GM12878 (cell line): ENCODE measurements around the gene PDZRN4. TPM values are rescaled to one million over a fixed set of nuclear protein-coding genes. Genes with fewer than 3 reads are reported as not detected.

ENCODE experiments used
- ATAC-seq: fragments of 200-7000 bp; cut with Tn5 transposase; 3 replicates; pipeline ENCODE4 v1.9.1; 2020; ENCODE audit warnings: mild to moderate bottlenecking, moderate library complexity
- BruUV-seq: library from RNA; stranded (reverse); fragments of 400-500 nt; replicated peaks from 2 replicates; lab custom pipeline; 2021; lab: Mats Ljungman, UMichigan
- CTCF ChIA-PET: fragments of 300-600 bp; sonication (Branson Sonifier 250); formaldehyde crosslinking; extraction: SDS; loops from one replicate; lab custom pipeline; 2021; ENCODE audit warnings: inconsistent platforms; lab: Yijun Ruan, JAX
- POLR2A ChIA-PET: fragments of 350-600 bp; formaldehyde crosslinking; extraction: SDS; loops from one replicate; lab custom pipeline; 2021; ENCODE audit warnings: inconsistent platforms; lab: Charles Lee
- RAD21 ChIA-PET: fragments of 300-600 bp; sonication (Branson Sonifier 250); formaldehyde crosslinking; loops from one replicate; lab custom pipeline; 2023; ENCODE audit warnings: antibody characterized with exemption; ENCODE audit not compliant: unreplicated experiment; lab: Charles Lee
- SMC1A ChIA-PET: fragments of 300-600 bp; sonication (Branson Sonifier 250); formaldehyde crosslinking; loops from one replicate; lab custom pipeline; 2023; ENCODE audit not compliant: unreplicated experiment, uncharacterized antibody; lab: Charles Lee
- DNase-seq: peaks from one replicate; pipeline ENCODE4 v3.0.0-alpha.2; 2011; ENCODE audit warnings: low read depth, low spot score
- FAIRE-seq: peaks from 3 replicates; lab custom pipeline; 2011; peaks lifted over from hg19 to GRCh38; lab: Jason Lieb, UNC
- H2AFZ ChIP-seq: 2 replicates; pipeline ENCODE4 v1.6.0; 2011; ENCODE audit warnings: low read depth, low read length, control low read depth; ENCODE audit not compliant: control insufficient read depth
- H3K27ac ChIP-seq: 2 replicates; pipeline ENCODE4 v1.5.1; 2011; ENCODE audit warnings: control low read depth; ENCODE audit not compliant: control insufficient read depth, insufficient read depth
- H3K27me3 ChIP-seq, 2 experiments: replicated peaks in 1 of 2; 2 replicates each; pipeline versions ENCODE4 v1.6.0 to v1.6.1; 2011; ENCODE audit warnings: low read length in 1 of 2; ENCODE audit not compliant: control insufficient read depth in 2 of 2, insufficient read depth in 2 of 2
- H3K36me3 ChIP-seq, 2 experiments: 2 replicates each; pipeline ENCODE4 v1.5.1; 2011; ENCODE audit warnings: low read length in 1 of 2; ENCODE audit not compliant: control insufficient read depth in 2 of 2, insufficient read depth in 2 of 2
- H3K4me1 ChIP-seq: 2 replicates; pipeline ENCODE4 v1.6.1; 2011; ENCODE audit warnings: mild to moderate bottlenecking, low read length, moderate library complexity, mixed read lengths; ENCODE audit not compliant: control insufficient read depth, insufficient read depth
- H3K4me2 ChIP-seq: 2 replicates; pipeline ENCODE4 v1.6.0; 2011; ENCODE audit warnings: control low read depth; ENCODE audit not compliant: control insufficient read depth, insufficient read depth
- H3K4me3 ChIP-seq: fragments of 200-600 bp; sonication (generic); 2 replicates; pipeline ENCODE4 v1.5.1; 2016
- H3K79me2 ChIP-seq: 2 replicates; pipeline ENCODE4 v1.6.0; 2011; ENCODE audit warnings: low read length; ENCODE audit not compliant: control insufficient read depth, insufficient read depth
- H3K9ac ChIP-seq: 2 replicates; pipeline ENCODE4 v1.8.0; 2011; ENCODE audit warnings: low read length, control low read depth, mixed read lengths; ENCODE audit not compliant: control insufficient read depth, insufficient read depth
- H3K9me3 ChIP-seq: replicated peaks from 3 replicates; pipeline ENCODE4 v1.5.1; 2011; ENCODE audit warnings: mild to moderate bottlenecking, low read length; ENCODE audit not compliant: control insufficient read depth, insufficient read depth
- H4K20me1 ChIP-seq: 2 replicates; pipeline ENCODE4 v1.6.0; 2011; ENCODE audit not compliant: control insufficient read depth, insufficient read depth
- CEBPZ ChIP-seq: fragments of 150-350 bp; IDR thresholded peaks from 2 replicates; pipeline ENCODE4 v1.6.1; 2016; ENCODE audit warnings: low read depth, low read length
- PBX3 ChIP-seq: IDR thresholded peaks from 2 replicates; pipeline ENCODE4 v1.6.1; 2011; ENCODE audit warnings: mild to moderate bottlenecking, low read depth, low read length, moderate library complexity; ENCODE audit not compliant: insufficient replicate concordance
- SP1 ChIP-seq: IDR thresholded peaks from one replicate; pipeline ENCODE4 v1.6.1; 2011; ENCODE audit warnings: low read depth, low read length
- TAF1 ChIP-seq: IDR thresholded peaks from 2 replicates; pipeline ENCODE4 v1.6.1; 2011; ENCODE audit warnings: mild to moderate bottlenecking, low read depth, low read length, borderline replicate concordance
- WGBS: methylation state at CpG from one replicate; pipeline ENCODE4 v1.1.6; 2016; ENCODE audit warnings: low lambda C conversion rate; ENCODE audit not compliant: insufficient replicate concordance, insufficient coverage; ENCODE audit errors: missing lambda C conversion rate; 5-methylcytosine and 5-hydroxymethylcytosine counted together
- in situ Hi-C: fragments of 300-500 bp; cut with MboI; formaldehyde crosslinking; loops from 9 replicates; pipeline ENCODE4 v1.14.3; 2018; ENCODE audit warnings: mixed read lengths
- intact Hi-C: fragments of 100-400 bp; cut with micrococcal nuclease; formaldehyde crosslinking; loops from one replicate; pipeline ENCODE4 v1.14.2; 2022; ENCODE audit not compliant: unreplicated experiment
- polyA plus RNA-seq, 11 experiments: library from polyadenylated mRNA; depleted of rRNA in 4 of 11; unstranded in 6 of 11; stranded (reverse) in 5 of 11; fragments of >200 nt; fragmentation: Nextera tagmentation in 4 of 11; fragmentation: Illumina TruSeq in 1 of 11; extraction: Ambion mirVana in 4 of 11; extraction: Trizol in 1 of 11; gene quantifications; 1 replicate in 1 of 11; 2 replicates in 10 of 11; pipeline versions ENCODE4 v1.2.1 to v1.2.3, GENCODE V29; 2011 to 2016; ENCODE audit warnings: inconsistent platforms in 2 of 11, missing spikeins in 2 of 11, low read depth in 1 of 11
- total RNA-seq, 4 experiments: library from RNA; depleted of rRNA in 3 of 4; stranded (reverse); fragments of >200 nt in 3 of 4; fragmentation: Illumina TruSeq in 1 of 4; extraction: Trizol in 1 of 4; gene quantifications; 2 replicates each; pipeline versions ENCODE4 v1.2.1 to v1.2.3, GENCODE V29; 2013 to 2021
- TF ChIP-seq, protein P1 (sequence below): IDR thresholded peaks from 2 replicates; pipeline ENCODE4 v1.6.1; 2012; ENCODE audit warnings: low read depth, low read length, improper control_type of control experiment
- TF ChIP-seq, protein P2 (sequence below): fragments of 450-650 bp; IDR thresholded peaks from 2 replicates; pipeline ENCODE4 v1.6.1; 2014; ENCODE audit warnings: mild to moderate bottlenecking

Gene PDZRN4
- total and polyA plus RNA-seq, 10 of the 15 experiments (the other 5 are each of a cell fraction or from before 2014, with no cell fraction given), result 0.03 TPM; not detected in 9

- TF ChIP-seq, protein P1, sequence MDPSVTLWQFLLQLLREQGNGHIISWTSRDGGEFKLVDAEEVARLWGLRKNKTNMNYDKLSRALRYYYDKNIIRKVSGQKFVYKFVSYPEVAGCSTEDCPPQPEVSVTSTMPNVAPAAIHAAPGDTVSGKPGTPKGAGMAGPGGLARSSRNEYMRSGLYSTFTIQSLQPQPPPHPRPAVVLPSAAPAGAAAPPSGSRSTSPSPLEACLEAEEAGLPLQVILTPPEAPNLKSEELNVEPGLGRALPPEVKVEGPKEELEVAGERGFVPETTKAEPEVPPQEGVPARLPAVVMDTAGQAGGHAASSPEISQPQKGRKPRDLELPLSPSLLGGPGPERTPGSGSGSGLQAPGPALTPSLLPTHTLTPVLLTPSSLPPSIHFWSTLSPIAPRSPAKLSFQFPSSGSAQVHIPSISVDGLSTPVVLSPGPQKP, result no peak
- TF ChIP-seq TAF1, result no peak
- TF ChIP-seq, protein P2, sequence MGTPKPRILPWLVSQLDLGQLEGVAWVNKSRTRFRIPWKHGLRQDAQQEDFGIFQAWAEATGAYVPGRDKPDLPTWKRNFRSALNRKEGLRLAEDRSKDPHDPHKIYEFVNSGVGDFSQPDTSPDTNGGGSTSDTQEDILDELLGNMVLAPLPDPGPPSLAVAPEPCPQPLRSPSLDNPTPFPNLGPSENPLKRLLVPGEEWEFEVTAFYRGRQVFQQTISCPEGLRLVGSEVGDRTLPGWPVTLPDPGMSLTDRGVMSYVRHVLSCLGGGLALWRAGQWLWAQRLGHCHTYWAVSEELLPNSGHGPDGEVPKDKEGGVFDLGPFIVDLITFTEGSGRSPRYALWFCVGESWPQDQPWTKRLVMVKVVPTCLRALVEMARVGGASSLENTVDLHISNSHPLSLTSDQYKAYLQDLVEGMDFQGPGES, result no peak
These were observed 327.8 kb downstream of the PDZRN4 start (continued) for GRCh38 chr12:41515953-41516352.

DNA sequence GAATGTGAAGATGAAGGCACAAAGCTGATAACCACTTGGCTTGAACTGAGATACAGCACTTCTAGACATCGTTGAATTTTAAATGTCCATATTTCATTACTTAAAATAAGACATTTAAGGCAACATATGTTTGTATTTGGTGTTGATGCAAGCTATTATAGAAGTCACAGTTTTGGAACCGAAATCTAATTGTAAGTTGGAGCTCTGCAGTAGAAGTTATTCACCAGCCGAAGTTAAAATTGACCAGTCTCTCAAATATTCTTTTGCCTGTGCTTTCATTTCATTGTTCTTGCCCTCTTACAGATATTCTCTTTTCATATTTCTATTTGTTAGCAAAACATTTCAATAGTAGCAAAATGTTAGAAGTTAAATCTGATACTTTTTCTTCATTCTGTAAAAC, 332.7 kb downstream of the PDZRN4 start:
- RAD21 ChIA-PET, result no interaction called here

More for the DNA sequence above, 332.7 kb downstream of the PDZRN4 start:
- no peak for FAIRE-seq
- Histone ChIP-seq H3K4me1 (no peaks in the 10 kb centered on the region), H4K20me1 (no peaks in the 10 kb centered on the region), H3K4me2 (no peak overlapping the region), H3K9ac (no peak overlapping the region), H3K9me3 (no peaks in the 10 kb centered on the region), H3K79me2 (no peaks in the 10 kb centered on the region), H3K27ac (no peak overlapping the region), H3K27me3 (no peaks in the 10 kb centered on the region), H2AFZ (no peak overlapping the region), H3K36me3 (no peaks in the 10 kb centered on the region), H3K4me3 (no peak overlapping the region)
- CTCF ChIA-PET, result interaction anchor here (0.7 kb wide), 1 partner anchor 443 kb away, joined by 3 read pairs; no protein-coding TSS in a partner anchor
- DNase-seq, result no peak
- intact Hi-C loops (no loop called here), in situ Hi-C loops (no loop called here)
- ATAC-seq, result no peak
- no TSS peak for BruUV-seq
- SMC1A ChIA-PET, result interaction anchor here (1.0 kb wide), 1 partner anchor 9 kb away, joined by 3 read pairs; no protein-coding TSS in a partner anchor
- no peak for TF ChIP-seq PBX3
- no peak for TF ChIP-seq SP1
- TF ChIP-seq CEBPZ, result no peak
- WGBS, result 76% methylated on average over 3 of the region's 3 CpGs
- POLR2A ChIA-PET, result no interaction called here
